Neural crest cell (in vitro differentiated cells): ENCODE measurements around the gene RPS27. TPM values are rescaled to one million over a fixed set of nuclear protein-coding genes. Genes with fewer than 3 reads are reported as not detected.
"Not testable (repeated sequence)": the region's sequence is repeated elsewhere in the genome, so short reads cannot be mapped to it uniquely, and the experiment has no call there.

ENCODE experiments used
- DNase-seq: peaks from one replicate; pipeline ENCODE4 v3.0.0; 2021; ENCODE audit warnings: low read depth, mixed read lengths, low spot score
- H3K27ac Mint-ChIP-seq: one replicate; pipeline ENCODE4 v1.8.0; 2021; ENCODE audit warnings: mild to moderate bottlenecking, mixed read lengths; ENCODE audit not compliant: unreplicated experiment
- H3K27me3 Mint-ChIP-seq: 2 replicates; pipeline ENCODE4 v1.8.0; 2021; ENCODE audit warnings: low read depth, mild to moderate bottlenecking, mixed read lengths
- H3K36me3 Mint-ChIP-seq: 2 replicates; pipeline ENCODE4 v1.8.0; 2021; ENCODE audit warnings: low read depth, mild to moderate bottlenecking, mixed read lengths
- H3K4me1 Mint-ChIP-seq: 2 replicates; pipeline ENCODE4 v1.8.0; 2021; ENCODE audit warnings: mixed read lengths
- H3K4me3 Mint-ChIP-seq: one replicate; pipeline ENCODE4 v1.8.0; 2021; ENCODE audit warnings: mild to moderate bottlenecking, mixed read lengths
- H3K9me3 Mint-ChIP-seq: 2 replicates; pipeline ENCODE4 v1.8.0; 2021; ENCODE audit warnings: mixed read lengths
- CTCF ChIP-seq: fragments of 200-600 bp; sonication (generic); conservative IDR thresholded peaks from 2 replicates; pipeline ENCODE4 v1.5.0; 2021; ENCODE audit warnings: antibody characterized with exemption, mild to moderate bottlenecking
- total RNA-seq: library from RNA; stranded (reverse); gene quantifications from 2 replicates; pipeline ENCODE4 v1.2.1, GENCODE V29; 2021

The RPS27 gene
- total RNA-seq, 1 donor from 2014 or later: 1,806 TPM

DNA sequence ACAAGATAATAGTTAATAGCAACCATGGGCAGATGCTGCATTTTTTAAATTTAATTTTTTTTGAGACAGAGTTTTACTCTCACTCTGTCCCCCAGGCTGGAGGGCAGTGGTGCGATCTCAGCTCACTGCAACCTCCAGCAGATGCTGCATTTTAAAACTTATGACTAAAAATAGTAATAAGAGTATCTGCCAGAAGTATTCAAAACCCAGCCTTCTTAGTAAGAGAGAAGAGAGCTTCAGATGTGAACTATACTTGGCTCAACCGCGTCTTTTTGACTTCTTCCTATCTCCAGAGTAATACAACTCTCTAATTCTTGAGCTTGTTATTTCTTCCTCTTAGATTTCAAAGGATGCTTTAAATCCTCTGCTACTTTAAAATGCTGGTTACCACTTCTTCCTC lies 4.6 kb downstream of the RPS27 start:
- H3K27me3 Mint-ChIP-seq: no peaks in the 10 kb centered on the region
- peaks cover 27% of the 10 kb centered on the region for H3K4me1 Mint-ChIP-seq

DNA sequence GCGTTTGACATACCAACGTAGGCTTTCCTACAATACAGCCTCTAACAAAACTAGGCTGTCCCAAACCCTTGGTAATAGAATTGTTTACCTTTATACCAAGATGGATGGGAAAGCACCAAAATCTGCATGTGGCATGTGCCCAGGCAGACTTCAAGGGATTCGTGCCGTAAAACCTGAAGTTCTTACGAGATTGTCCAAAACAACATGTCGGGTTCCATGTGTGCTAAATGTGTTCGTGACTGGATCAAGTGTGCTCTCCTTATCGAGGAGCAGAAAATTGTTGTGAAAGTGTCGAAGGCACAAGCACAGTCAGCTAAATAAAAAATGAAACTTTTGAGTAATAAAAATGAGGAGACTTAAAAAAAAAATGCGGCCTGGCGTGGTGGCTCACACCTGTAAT lies 5.1 kb downstream of the RPS27 start:
- H3K4me1 Mint-ChIP-seq: peaks cover 23% of the 10 kb centered on the region
- H3K27ac Mint-ChIP-seq: no peak overlapping the region
- peaks cover 24% of the 10 kb centered on the region for H3K36me3 Mint-ChIP-seq
- no peak for DNase-seq
- TF ChIP-seq CTCF: no peak
- peak overlapping the region; percentile 75 for H3K4me3 Mint-ChIP-seq
- H3K27me3 Mint-ChIP-seq: no peaks in the 10 kb centered on the region
- H3K9me3 Mint-ChIP-seq: peaks cover under 1% of the 10 kb centered on the region

More for the DNA sequence above, 4.6 kb downstream of the RPS27 start:
- Mint-ChIP-seq H3K9me3 (peaks cover 4% of the 10 kb centered on the region), H3K36me3 (peaks cover 28% of the 10 kb centered on the region), H3K27ac (no peak overlapping the region), H3K4me3 (peak overlapping the region; percentile 75)
- no peak for DNase-seq
- no peak for TF ChIP-seq CTCF

DNA sequence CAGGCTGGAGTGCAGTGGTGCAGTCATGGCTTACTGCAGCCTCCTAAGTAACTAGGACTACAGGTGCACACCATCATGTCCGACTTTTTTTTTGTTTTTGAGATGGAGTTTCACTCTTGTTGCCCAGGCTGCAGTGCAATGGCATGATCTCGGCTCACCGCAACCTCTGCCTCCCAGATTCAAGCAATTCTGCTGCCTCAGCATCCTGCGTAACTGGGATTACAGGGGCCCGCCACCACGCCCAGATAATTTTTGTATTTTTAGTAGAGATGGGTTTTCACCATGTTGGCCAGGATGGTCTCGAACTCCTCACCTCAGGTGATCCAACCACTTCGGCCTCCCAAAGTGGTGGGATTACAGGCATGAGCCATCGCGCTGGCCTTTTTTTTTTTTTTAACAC lies 6.3 kb downstream of the RPS27 start:
- peak overlapping the region; percentile 23 for H3K4me3 Mint-ChIP-seq
- peaks cover 13% of the 10 kb centered on the region for H3K4me1 Mint-ChIP-seq
- not testable (repeated sequence) for DNase-seq, H3K27ac Mint-ChIP-seq, H3K9me3 Mint-ChIP-seq, H3K27me3 Mint-ChIP-seq
- H3K36me3 Mint-ChIP-seq: peaks cover 14% of the 10 kb centered on the region

DNA sequence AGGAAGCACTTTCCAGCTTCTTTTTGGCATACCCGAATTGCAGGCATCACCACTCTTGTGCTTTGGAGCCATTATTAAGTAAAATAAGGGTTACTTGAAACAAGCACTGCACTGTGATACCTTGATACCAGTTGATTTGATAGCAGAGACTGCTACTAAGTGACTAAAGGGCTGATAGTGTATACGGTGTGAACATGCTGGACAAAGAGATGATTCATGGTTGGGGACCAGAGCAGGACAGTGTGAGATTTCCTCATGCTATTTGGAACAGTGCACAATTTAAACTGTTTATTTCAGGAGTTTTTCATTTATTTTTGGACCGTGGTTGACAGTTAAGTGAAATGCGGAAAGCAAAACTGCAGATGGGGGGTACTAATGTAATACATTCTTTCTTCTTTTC lies 9.9 kb downstream of the RPS27 start:
- no peak for DNase-seq
- Mint-ChIP-seq H3K4me1 (peaks cover 2% of the 10 kb centered on the region), H3K36me3 (peaks cover 4% of the 10 kb centered on the region), H3K27ac (no peak overlapping the region), H3K27me3 (no peaks in the 10 kb centered on the region), H3K9me3 (no peaks in the 10 kb centered on the region), H3K4me3 (no peak overlapping the region)
- TF ChIP-seq CTCF: no peak

DNA sequence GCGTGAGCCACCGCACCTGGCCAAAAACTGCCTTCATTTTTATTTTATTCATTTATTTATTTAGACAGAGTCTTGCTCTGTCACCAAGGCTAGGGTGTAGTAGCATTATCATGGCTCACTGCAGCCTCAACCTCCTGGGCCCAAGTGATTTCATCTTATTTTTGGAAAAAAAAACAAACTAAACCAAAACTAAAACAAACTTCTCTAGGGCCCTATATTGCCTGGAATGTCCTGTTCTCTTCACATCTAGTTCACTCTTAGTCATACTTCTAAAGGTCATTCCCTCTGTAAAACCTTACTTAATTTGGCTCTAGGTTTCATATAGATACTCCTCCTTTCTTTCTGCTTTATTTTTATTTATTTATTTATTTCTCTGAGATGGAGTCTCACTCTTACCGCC lies 15.6 kb downstream of the RPS27 start:
- Mint-ChIP-seq H3K4me1 (no peaks in the 10 kb centered on the region), H3K27me3 (no peaks in the 10 kb centered on the region), H3K36me3 (no peaks in the 10 kb centered on the region), H3K4me3 (no peak overlapping the region), H3K9me3 (no peaks in the 10 kb centered on the region), H3K27ac (no peak overlapping the region)
- DNase-seq: no peak
- no peak for TF ChIP-seq CTCF

DNA sequence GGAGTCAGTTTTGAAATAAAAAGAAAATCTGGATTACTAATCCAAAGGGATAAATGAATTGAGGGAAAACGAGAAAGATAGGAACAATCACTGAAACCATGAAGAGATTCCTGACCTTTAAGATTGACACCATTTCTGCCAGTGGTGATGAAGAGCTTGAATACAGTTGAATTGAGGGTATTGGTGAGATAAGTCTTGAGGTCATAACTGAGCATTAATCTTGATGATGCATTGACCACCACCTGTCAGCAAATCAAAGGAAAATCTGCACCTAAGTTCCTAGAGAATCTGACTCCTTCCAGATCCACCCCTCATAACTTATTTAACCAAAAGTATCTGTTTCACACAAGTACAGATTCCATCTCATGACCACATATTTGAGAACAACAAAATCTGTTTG lies 21.6 kb downstream of the RPS27 start:
- Mint-ChIP-seq H3K36me3 (no peaks in the 10 kb centered on the region), H3K27me3 (no peaks in the 10 kb centered on the region), H3K4me1 (no peaks in the 10 kb centered on the region), H3K9me3 (no peaks in the 10 kb centered on the region), H3K27ac (no peak overlapping the region), H3K4me3 (no peak overlapping the region)
- no peak for DNase-seq
- no peak for TF ChIP-seq CTCF

DNA sequence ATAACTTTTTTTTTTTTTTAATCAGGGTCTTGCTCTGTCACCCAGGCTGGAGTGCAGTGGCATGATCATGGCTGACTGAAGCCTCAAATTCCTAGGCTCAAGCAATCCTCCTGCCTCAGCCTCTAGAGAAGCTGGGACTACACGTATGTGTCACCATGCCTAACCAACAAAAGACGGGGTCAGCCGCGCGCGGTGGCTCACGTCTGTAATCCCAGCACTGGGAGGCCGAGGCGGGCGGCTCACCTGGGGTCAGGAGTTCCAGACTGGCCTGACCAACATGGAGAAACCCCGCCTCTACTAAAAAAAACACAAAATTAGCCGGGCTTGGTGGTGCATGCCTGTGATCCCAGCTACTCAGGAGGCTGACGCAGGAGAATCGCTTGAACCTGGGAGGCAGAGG lies 22.0 kb downstream of the RPS27 start:
- not testable (repeated sequence) for DNase-seq, H3K4me3 Mint-ChIP-seq, H3K27ac Mint-ChIP-seq, H3K27me3 Mint-ChIP-seq, H3K4me1 Mint-ChIP-seq, H3K36me3 Mint-ChIP-seq, H3K9me3 Mint-ChIP-seq
